ENCODE measurements around the gene KCNIP1.

- no peak for TF ChIP-seq CTCF (IDR thresholded peaks at IDR 0.05)
- TF ChIP-seq POLR2A (IDR thresholded peaks at IDR 0.05): no peak
Observed at GRCh38 chr5:170603109-170603508, 99.3 kb downstream of the KCNIP1 start.

All from heart left ventricle (tissue), 13 donors.